BLaER1 treated with 17β-estradiol and CSF1 and Interleukin-3, amounts not matched to agents 10 nM and 100 nM (cell line): ENCODE measurements around the gene ANXA6.
"Not testable (repeated sequence)": the region's sequence is repeated elsewhere in the genome, so short reads cannot be mapped to it uniquely, and the experiment has no call there.

Experiments used
- H3K27ac ChIP-seq, 11 experiments: shearing (Covaris generic); formaldehyde crosslinking; 2 replicates each; pipeline ENCODE4 v1.8.1; 2022
- H3K27me3 ChIP-seq, 11 experiments: shearing (Covaris generic); formaldehyde crosslinking; 2 replicates each; pipeline ENCODE4 v1.8.1; 2022
- H3K36me3 ChIP-seq, 11 experiments: shearing (Covaris generic); formaldehyde crosslinking; 2 replicates each; pipeline ENCODE4 v1.8.1; 2022
- H3K4me1 ChIP-seq, 10 experiments: shearing (Covaris generic); formaldehyde crosslinking; 2 replicates each; pipeline ENCODE4 v1.8.1; 2022
- H3K4me2 ChIP-seq, 11 experiments: shearing (Covaris generic); formaldehyde crosslinking; 2 replicates each; pipeline ENCODE4 v1.8.1; 2022
- H3K4me3 ChIP-seq, 10 experiments: shearing (Covaris generic); formaldehyde crosslinking; 2 replicates each; pipeline ENCODE4 v1.8.1; 2022
- H3K9ac ChIP-seq, 11 experiments: shearing (Covaris generic); formaldehyde crosslinking; 2 replicates each; pipeline ENCODE4 v1.8.1; 2022
- H3K9me3 ChIP-seq, 11 experiments: shearing (Covaris generic); formaldehyde crosslinking; replicated peaks in 1 of 11; 2 replicates each; pipeline ENCODE4 v1.8.1; 2022
- H4K20me1 ChIP-seq, 11 experiments: shearing (Covaris generic); formaldehyde crosslinking; 2 replicates each; pipeline ENCODE4 v1.8.1; 2022
- Cebpa-rat ChIP-seq, 11 experiments: shearing (Covaris generic); IDR thresholded peaks; 2 replicates each; pipeline ENCODE4 v1.8.1; 2022

Gene ANXA6

GRCh38 chr5:151183456-151184245, 26.1 kb upstream of the ANXA6 start:
- no peaks in the 10 kb centered on the region for H3K27me3 ChIP-seq
- no peak overlapping the region for H3K9ac ChIP-seq
- no peak for TF ChIP-seq Cebpa-rat (IDR thresholded peaks at IDR 0.05)
- peaks cover 0 to 1% (median under 1%) of the 10 kb centered on the region in 11 experiments; a peak in 10 of 22 replicates for H3K9me3 ChIP-seq
- peaks cover 0 to 6% (median 0%) of the 10 kb centered on the region in 11 experiments; a peak in 3 of 22 replicates for H4K20me1 ChIP-seq
- no peak overlapping the region for H3K4me2 ChIP-seq
- peaks cover 0 to 5% (median 0%) of the 10 kb centered on the region in 10 experiments; a peak in 1 of 20 replicates for H3K4me1 ChIP-seq
- H3K4me3 ChIP-seq, result no peak overlapping the region
- peaks cover 97 to 100% (median 98%) of the 10 kb centered on the region in 11 experiments for H3K36me3 ChIP-seq
- no peak overlapping the region for H3K27ac ChIP-seq

- TF ChIP-seq Cebpa-rat (IDR thresholded peaks at IDR 0.05), result no peak
- Histone ChIP-seq H3K4me2 (no peak overlapping the region), H3K4me1 (peaks cover 0 to 5% (median 0%) of the 10 kb centered on the region in 10 experiments; a peak in 1 of 20 replicates), H3K27ac (no peak overlapping the region), H3K9ac (no peak overlapping the region), H3K4me3 (no peak overlapping the region), H3K9me3 (no peaks in the 10 kb centered on the region), H4K20me1 (peaks cover 0 to 6% (median 0%) of the 10 kb centered on the region in 11 experiments; a peak in 3 of 22 replicates), H3K36me3 (peaks cover 96 to 100% (median 98%) of the 10 kb centered on the region in 11 experiments), H3K27me3 (no peaks in the 10 kb centered on the region)
Observed at GRCh38 chr5:151182976-151183375, 25.4 kb upstream of the ANXA6 start.

DNA sequence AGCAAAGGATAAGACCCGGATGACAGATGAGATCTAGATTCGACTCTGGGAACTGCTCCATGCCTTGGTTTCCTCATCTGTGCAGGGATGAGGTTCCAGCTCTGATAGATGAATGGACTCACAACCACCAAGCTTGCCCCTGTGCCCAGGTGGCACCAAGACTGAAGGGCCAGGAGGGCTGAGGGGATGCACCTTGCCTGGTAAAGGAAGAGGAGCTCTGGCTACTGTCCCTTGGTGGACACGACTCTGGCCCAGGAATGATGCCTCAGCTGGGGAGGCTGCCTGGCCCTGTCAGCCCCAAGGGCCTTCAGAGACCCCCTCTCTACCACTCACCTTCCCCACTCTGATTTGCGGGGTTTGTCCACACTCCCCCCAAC, 24.9 kb upstream of the ANXA6 start:
- H3K9me3 ChIP-seq, result no peaks in the 10 kb centered on the region
- no peak for TF ChIP-seq Cebpa-rat (IDR thresholded peaks at IDR 0.05)
- no peaks in the 10 kb centered on the region for H3K27me3 ChIP-seq
- peaks cover 91 to 100% (median 95%) of the 10 kb centered on the region in 11 experiments for H3K36me3 ChIP-seq
- no peak overlapping the region for H3K4me3 ChIP-seq
- H3K9ac ChIP-seq, result no peak overlapping the region
- peaks cover 0 to 5% (median 0%) of the 10 kb centered on the region in 10 experiments; a peak in 2 of 20 replicates for H3K4me1 ChIP-seq
- no peak overlapping the region for H3K4me2 ChIP-seq
- peaks cover 0 to 6% (median 0%) of the 10 kb centered on the region in 11 experiments; a peak in 3 of 22 replicates for H4K20me1 ChIP-seq
- no peak overlapping the region for H3K27ac ChIP-seq

DNA sequence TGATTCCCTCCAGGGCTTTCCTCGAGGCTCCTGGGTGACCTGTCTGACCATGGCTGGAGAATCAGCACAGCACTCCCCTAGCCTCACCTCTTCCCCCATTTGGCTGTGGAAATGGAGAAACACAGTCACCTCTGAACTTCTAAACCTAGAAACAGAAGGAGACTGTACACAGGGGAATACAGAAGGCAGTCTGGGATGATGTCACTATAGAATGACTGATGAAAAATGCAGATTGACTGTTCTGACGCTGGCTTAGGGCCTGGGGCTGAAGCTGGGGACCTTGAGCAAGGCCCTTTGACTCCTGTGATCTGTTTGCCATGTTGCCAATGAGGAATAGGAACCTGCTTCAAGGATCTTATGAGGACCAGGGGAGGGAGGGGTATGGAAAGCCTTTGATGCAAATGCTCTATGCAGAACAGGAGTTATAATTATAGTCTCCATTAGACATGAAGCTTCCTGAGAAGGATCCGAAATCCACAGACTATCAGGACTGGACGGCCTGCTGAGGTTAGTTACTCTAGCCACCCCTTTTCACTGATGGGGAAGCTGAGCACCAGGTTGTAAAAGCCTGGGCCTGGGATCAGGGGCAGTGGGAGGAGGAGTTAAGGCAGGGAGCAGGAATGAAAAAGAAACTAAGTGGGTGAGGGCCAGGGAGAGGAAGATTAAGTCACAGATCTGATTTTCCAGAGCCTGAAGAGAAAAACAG, 24.4 kb upstream of the ANXA6 start:
- Histone ChIP-seq H3K27ac (no peak overlapping the region), H3K9me3 (no peaks in the 10 kb centered on the region), H3K9ac (no peak overlapping the region), H3K4me2 (no peak overlapping the region), H3K4me3 (no peak overlapping the region), H3K27me3 (no peaks in the 10 kb centered on the region), H3K4me1 (peaks cover 0 to 6% (median 0%) of the 10 kb centered on the region in 10 experiments; a peak in 2 of 20 replicates), H4K20me1 (peaks cover 0 to 6% (median 0%) of the 10 kb centered on the region in 11 experiments; a peak in 3 of 22 replicates), H3K36me3 (peaks cover 86 to 100% (median 94%) of the 10 kb centered on the region in 11 experiments)
- TF ChIP-seq Cebpa-rat (IDR thresholded peaks at IDR 0.05), result no peak

DNA sequence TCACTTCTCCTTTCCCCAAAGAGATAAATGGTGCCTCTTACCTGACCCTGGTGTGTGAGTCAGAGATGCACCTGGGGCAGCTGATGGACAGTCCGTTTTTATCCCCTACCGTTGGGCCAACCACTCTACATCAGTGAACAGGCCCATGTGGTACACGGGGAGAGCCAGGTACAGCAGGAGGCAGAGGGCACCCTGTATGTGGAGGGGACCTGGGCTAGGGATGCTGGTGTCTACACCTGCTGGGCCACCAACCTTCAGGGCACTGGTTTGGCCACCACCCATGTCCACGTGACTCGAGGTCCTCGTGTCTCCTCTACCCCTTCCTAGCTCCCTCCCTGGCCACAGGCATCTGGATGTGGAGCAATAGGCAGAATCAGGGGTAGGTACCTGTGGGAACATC, 22.7 kb upstream of the ANXA6 start:
- Histone ChIP-seq H3K36me3 (peaks cover 71 to 87% (median 79%) of the 10 kb centered on the region in 11 experiments), H3K9me3 (no peaks in the 10 kb centered on the region), H4K20me1 (peaks cover 0 to 6% (median 0%) of the 10 kb centered on the region in 11 experiments; a peak in 3 of 22 replicates), H3K4me1 (peaks cover 0 to 6% (median 0%) of the 10 kb centered on the region in 10 experiments; a peak in 1 of 20 replicates), H3K27ac (no peak overlapping the region; a peak in 1 of 22 replicates), H3K4me2 (no peak overlapping the region), H3K4me3 (no peak overlapping the region), H3K27me3 (no peaks in the 10 kb centered on the region), H3K9ac (no peak overlapping the region)
- TF ChIP-seq Cebpa-rat (IDR thresholded peaks at IDR 0.05), result no peak

DNA sequence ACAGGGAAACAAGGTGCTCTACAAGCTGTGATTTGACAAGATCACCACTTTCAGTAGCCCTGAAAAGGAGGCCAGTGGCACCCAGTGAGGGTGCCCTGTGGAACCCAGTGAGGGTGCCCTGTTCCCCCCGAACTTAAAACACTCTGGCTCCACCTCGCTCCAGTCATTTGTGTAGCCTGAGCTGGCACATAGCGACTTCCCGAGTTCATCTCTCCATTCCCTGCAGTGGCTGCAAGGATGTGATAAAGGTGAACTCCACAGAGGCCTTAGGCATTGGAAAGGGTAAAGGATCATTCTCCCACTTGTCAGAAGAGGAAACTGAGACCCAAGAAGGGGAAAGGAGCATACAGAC, 21.9 kb upstream of the ANXA6 start:
- H3K9me3 ChIP-seq, result no peaks in the 10 kb centered on the region
- peaks cover 63 to 83% (median 75%) of the 10 kb centered on the region in 11 experiments for H3K36me3 ChIP-seq
- H3K4me1 ChIP-seq, result peaks cover 0 to 6% (median 0%) of the 10 kb centered on the region in 10 experiments; a peak in 1 of 20 replicates
- no peak for TF ChIP-seq Cebpa-rat (IDR thresholded peaks at IDR 0.05)
- H4K20me1 ChIP-seq, result peaks cover 0 to 6% (median 0%) of the 10 kb centered on the region in 11 experiments; a peak in 2 of 22 replicates
- H3K27ac ChIP-seq, result no peak overlapping the region
- no peaks in the 10 kb centered on the region for H3K27me3 ChIP-seq
- H3K9ac ChIP-seq, result no peak overlapping the region
- no peak overlapping the region for H3K4me2 ChIP-seq
- no peak overlapping the region for H3K4me3 ChIP-seq

DNA sequence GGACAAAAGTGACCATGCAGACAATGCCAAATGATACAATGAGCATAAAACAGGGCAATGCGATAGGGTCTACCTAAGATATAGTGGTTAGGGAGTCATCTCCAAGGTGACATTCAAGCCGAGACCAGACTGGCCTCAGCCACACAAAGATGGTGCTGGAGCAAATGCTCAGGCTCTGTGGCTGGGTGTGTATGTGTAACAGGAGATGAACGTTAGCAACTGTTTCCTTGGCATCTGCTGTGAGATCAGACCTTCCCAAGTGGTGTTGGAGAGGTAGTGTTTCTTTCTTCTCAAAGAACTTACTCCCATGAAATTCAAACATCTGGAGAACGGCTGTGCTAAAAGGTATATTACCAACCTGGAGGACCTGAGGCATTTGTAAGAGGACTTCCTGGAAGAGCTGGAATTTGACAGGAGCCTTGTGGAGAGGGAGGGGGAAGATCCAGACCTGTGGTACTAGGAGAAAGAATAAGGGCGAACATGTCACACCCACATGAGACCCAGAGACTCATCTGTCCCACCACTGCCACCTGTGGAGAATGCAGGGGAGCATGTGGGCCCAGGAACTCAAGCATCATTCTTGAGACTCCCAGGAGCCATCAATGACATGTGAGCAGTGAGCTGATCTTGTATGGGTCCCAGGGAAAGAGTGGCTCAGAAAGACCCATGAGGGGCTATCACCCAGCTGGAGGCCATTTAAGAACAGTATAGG, 21.4 kb upstream of the ANXA6 start:
- peaks cover 0 to 6% (median 0%) of the 10 kb centered on the region in 10 experiments; a peak in 1 of 20 replicates for H3K4me1 ChIP-seq
- no peaks in the 10 kb centered on the region for H3K27me3 ChIP-seq
- H4K20me1 ChIP-seq, result peaks cover 0 to 6% (median 0%) of the 10 kb centered on the region in 11 experiments; a peak in 2 of 22 replicates
- no peak overlapping the region for H3K4me2 ChIP-seq
- no peak for TF ChIP-seq Cebpa-rat (IDR thresholded peaks at IDR 0.05)
- H3K4me3 ChIP-seq, result no peak overlapping the region
- no peaks in the 10 kb centered on the region for H3K9me3 ChIP-seq
- H3K36me3 ChIP-seq, result peaks cover 57 to 77% (median 69%) of the 10 kb centered on the region in 11 experiments
- H3K9ac ChIP-seq, result no peak overlapping the region
- H3K27ac ChIP-seq, result no peak overlapping the region

GRCh38 chr5:151178372-151178771, 20.8 kb upstream of the ANXA6 start:
- Histone ChIP-seq H3K9ac (no peak overlapping the region), H3K27me3 (no peaks in the 10 kb centered on the region), H3K27ac (no peak overlapping the region), H3K4me3 (no peak overlapping the region), H3K9me3 (no peaks in the 10 kb centered on the region), H3K36me3 (peaks cover 52 to 72% (median 64%) of the 10 kb centered on the region in 11 experiments), H3K4me2 (no peak overlapping the region), H4K20me1 (peaks cover 0 to 6% (median 0%) of the 10 kb centered on the region in 11 experiments; a peak in 2 of 22 replicates), H3K4me1 (peaks cover 0 to 6% (median 0%) of the 10 kb centered on the region in 10 experiments; a peak in 1 of 20 replicates)
- no peak for TF ChIP-seq Cebpa-rat (IDR thresholded peaks at IDR 0.05)

- H3K27ac ChIP-seq, H3K27me3 ChIP-seq, H3K9ac ChIP-seq, H3K9me3 ChIP-seq, H3K4me2 ChIP-seq, H4K20me1 ChIP-seq, H3K4me3 ChIP-seq, H3K4me1 ChIP-seq: not testable (repeated sequence)
- H3K36me3 ChIP-seq, result peaks cover 31 to 51% (median 43%) of the 10 kb centered on the region in 11 experiments
Observed at GRCh38 chr5:151176268-151176667, 18.7 kb upstream of the ANXA6 start.
